ENCODE results near the gene OTOGL.

GRCh38 chr12:80233926-80234325 lies 134.6 kb downstream of the OTOGL start:
- TF ChIP-seq CTCF (conservative IDR thresholded peaks at IDR 0.05; ENCODE audit: low read length) (no peak), EZH2phosphoT487 (IDR thresholded peaks at IDR 0.05; ENCODE audit: borderline replicate concordance, low read depth, low read length) (no peak)
